HepG2 (cell line): ENCODE measurements around the gene NAB2. TPM values are rescaled to one million over a fixed set of nuclear protein-coding genes. Genes with fewer than 3 reads are reported as not detected.

ENCODE experiments used
- ARNTL ChIP-seq: sonication (generic); formaldehyde crosslinking; IDR thresholded peaks from 2 replicates; pipeline ENCODE4 v1.4.0; 2020; ENCODE audit warnings: mild to moderate bottlenecking, missing genetic modification reagents
- FOXO4 ChIP-seq: sonication (generic); formaldehyde crosslinking; conservative IDR thresholded peaks from 2 replicates; pipeline ENCODE4 v1.8.1; 2023; ENCODE audit warnings: missing genetic modification reagents
- GLI4 ChIP-seq: sonication (generic); formaldehyde crosslinking; IDR thresholded peaks from 2 replicates; pipeline ENCODE4 v1.5.1; 2020; ENCODE audit warnings: missing genetic modification reagents, mild to moderate bottlenecking, moderate library complexity, borderline replicate concordance
- HES4 ChIP-seq: sonication (generic); formaldehyde crosslinking; IDR thresholded peaks from 2 replicates; pipeline ENCODE4 v1.9.0; 2021; ENCODE audit warnings: mild to moderate bottlenecking, missing genetic modification reagents, borderline replicate concordance
- PAWR ChIP-seq: sonication (generic); formaldehyde crosslinking; IDR thresholded peaks from 2 replicates; pipeline ENCODE4 v1.4.0; 2020; ENCODE audit warnings: missing genetic modification reagents, mild to moderate bottlenecking, borderline replicate concordance
- SALL2 ChIP-seq: sonication (generic); formaldehyde crosslinking; IDR thresholded peaks from 2 replicates; pipeline ENCODE4 v1.8.1; 2023; ENCODE audit warnings: mild to moderate bottlenecking, missing genetic modification reagents, inconsistent platforms
- SKI ChIP-seq: fragments of 450-650 bp; IDR thresholded peaks from one replicate; pipeline ENCODE4 v1.6.1; 2018; ENCODE audit warnings: mild to moderate bottlenecking; ENCODE audit not compliant: partially characterized antibody
- TAF15 ChIP-seq: fragments of 200-400 bp; formaldehyde crosslinking; IDR thresholded peaks from one replicate; pipeline ENCODE4 v1.6.1; 2018; ENCODE audit warnings: mild to moderate bottlenecking, low read depth, low read length; ENCODE audit not compliant: poor library complexity, severe bottlenecking
- TIGD3 ChIP-seq: sonication (generic); formaldehyde crosslinking; IDR thresholded peaks from 2 replicates; pipeline ENCODE4 v1.5.1; 2020; ENCODE audit warnings: mild to moderate bottlenecking, missing genetic modification reagents, borderline replicate concordance
- YEATS2 ChIP-seq: sonication (generic); formaldehyde crosslinking; IDR thresholded peaks from 2 replicates; pipeline ENCODE4 v1.4.0; 2020; ENCODE audit warnings: missing genetic modification reagents, borderline replicate concordance
- YY1 ChIP-seq: IDR thresholded peaks from 2 replicates; pipeline ENCODE4 v1.6.1; 2011; ENCODE audit warnings: low read length, low read depth, moderate library complexity, mild to moderate bottlenecking; ENCODE audit not compliant: insufficient read depth, insufficient replicate concordance
- ZNF513 ChIP-seq: sonication (generic); formaldehyde crosslinking; conservative IDR thresholded peaks from 2 replicates; pipeline ENCODE4 v1.5.0; 2020; ENCODE audit warnings: missing genetic modification reagents
- ZNF567 ChIP-seq: sonication (generic); formaldehyde crosslinking; IDR thresholded peaks from 2 replicates; pipeline ENCODE4 v1.8.1; 2023; ENCODE audit warnings: mild to moderate bottlenecking, missing genetic modification reagents, borderline replicate concordance
- ZNF569 ChIP-seq: sonication (generic); formaldehyde crosslinking; IDR thresholded peaks from 2 replicates; pipeline ENCODE4 v1.5.0; 2020; ENCODE audit warnings: mild to moderate bottlenecking, missing genetic modification reagents, moderate library complexity, borderline replicate concordance
- ZNF572 ChIP-seq: sonication (generic); formaldehyde crosslinking; IDR thresholded peaks from 2 replicates; pipeline ENCODE4 v1.5.1; 2020; ENCODE audit warnings: mild to moderate bottlenecking, missing genetic modification reagents
- ZNF720 ChIP-seq: sonication (generic); formaldehyde crosslinking; IDR thresholded peaks from 2 replicates; pipeline ENCODE4 v1.4.0; 2020; ENCODE audit warnings: missing genetic modification reagents
- polyA plus RNA-seq, 8 experiments: library from polyadenylated mRNA; depleted of rRNA in 3 of 8; stranded (reverse) in 7 of 8; unstranded in 1 of 8; fragments of >200 nt; fragmentation: Illumina TruSeq in 4 of 8; extraction: Trizol in 4 of 8; gene quantifications; 2 replicates each; pipeline versions ENCODE4 v1.2.1 to v1.2.3, GENCODE V29; 2011 to 2016; ENCODE audit warnings: low read depth in 4 of 8, missing spikeins in 1 of 8, mixed read lengths in 1 of 8; ENCODE audit not compliant: insufficient read depth in 1 of 8
- total RNA-seq, 5 experiments: library from RNA; depleted of rRNA; stranded (reverse); fragments of >200 nt; fragmentation: Illumina TruSeq; extraction: Trizol; gene quantifications; 2 replicates each; pipeline ENCODE4 v1.2.3, GENCODE V29; 2016; ENCODE audit warnings: low read depth in 1 of 5
- TF ChIP-seq, protein P1 (sequence below): sonication (generic); formaldehyde crosslinking; IDR thresholded peaks from 2 replicates; pipeline ENCODE4 v1.9.0; 2021; ENCODE audit warnings: missing genetic modification reagents, borderline replicate concordance
- TF ChIP-seq, protein P2 (sequence below): sonication (generic); formaldehyde crosslinking; IDR thresholded peaks from 2 replicates; pipeline ENCODE4 v1.9.0; 2021; ENCODE audit warnings: missing genetic modification reagents, mild to moderate bottlenecking, borderline replicate concordance

The NAB2 gene
- total and polyA plus RNA-seq, 2 of the 13 experiments (the other 11 are each of a cell fraction or from before 2014, with no cell fraction given), result 11.7 to 12.9 TPM

- no peak for TF ChIP-seq TAF15
- TF ChIP-seq ZNF572, result no peak
- TF ChIP-seq, protein P1, sequence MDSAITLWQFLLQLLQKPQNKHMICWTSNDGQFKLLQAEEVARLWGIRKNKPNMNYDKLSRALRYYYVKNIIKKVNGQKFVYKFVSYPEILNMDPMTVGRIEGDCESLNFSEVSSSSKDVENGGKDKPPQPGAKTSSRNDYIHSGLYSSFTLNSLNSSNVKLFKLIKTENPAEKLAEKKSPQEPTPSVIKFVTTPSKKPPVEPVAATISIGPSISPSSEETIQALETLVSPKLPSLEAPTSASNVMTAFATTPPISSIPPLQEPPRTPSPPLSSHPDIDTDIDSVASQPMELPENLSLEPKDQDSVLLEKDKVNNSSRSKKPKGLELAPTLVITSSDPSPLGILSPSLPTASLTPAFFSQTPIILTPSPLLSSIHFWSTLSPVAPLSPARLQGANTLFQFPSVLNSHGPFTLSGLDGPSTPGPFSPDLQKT (CRISPR knock-in tag), result no peak
- no peak for TF ChIP-seq YEATS2 (CRISPR knock-in tag)
- no peak for TF ChIP-seq FOXO4
- no peak for TF ChIP-seq SALL2 (CRISPR knock-in tag)
- no peak for TF ChIP-seq TIGD3
- no peak for TF ChIP-seq GLI4
- TF ChIP-seq PAWR (CRISPR knock-in tag), result no peak
- TF ChIP-seq, protein P2, sequence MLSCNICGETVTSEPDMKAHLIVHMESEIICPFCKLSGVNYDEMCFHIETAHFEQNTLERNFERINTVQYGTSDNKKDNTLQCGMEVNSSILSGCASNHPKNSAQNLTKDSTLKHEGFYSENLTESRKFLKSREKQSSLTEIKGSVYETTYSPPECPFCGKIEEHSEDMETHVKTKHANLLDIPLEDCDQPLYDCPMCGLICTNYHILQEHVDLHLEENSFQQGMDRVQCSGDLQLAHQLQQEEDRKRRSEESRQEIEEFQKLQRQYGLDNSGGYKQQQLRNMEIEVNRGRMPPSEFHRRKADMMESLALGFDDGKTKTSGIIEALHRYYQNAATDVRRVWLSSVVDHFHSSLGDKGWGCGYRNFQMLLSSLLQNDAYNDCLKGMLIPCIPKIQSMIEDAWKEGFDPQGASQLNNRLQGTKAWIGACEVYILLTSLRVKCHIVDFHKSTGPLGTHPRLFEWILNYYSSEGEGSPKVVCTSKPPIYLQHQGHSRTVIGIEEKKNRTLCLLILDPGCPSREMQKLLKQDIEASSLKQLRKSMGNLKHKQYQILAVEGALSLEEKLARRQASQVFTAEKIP (CRISPR knock-in tag), result no peak
- peak; percentile 33 for TF ChIP-seq SKI
- no peak for TF ChIP-seq ZNF567 (CRISPR knock-in tag)
- TF ChIP-seq YY1, result no peak
- no peak for TF ChIP-seq ZNF513
- TF ChIP-seq ZNF720 (CRISPR knock-in tag), result no peak
- TF ChIP-seq ZNF569 (CRISPR knock-in tag), result no peak
- TF ChIP-seq ARNTL, result no peak
- TF ChIP-seq HES4, result no peak
Measured at GRCh38 chr12:57130941-57131340, 42.0 kb downstream of the NAB2 start (continued).
